Ishikawa (cell line): ENCODE results near the gene PXDN.

ENCODE experiments used
- RAD21 ChIP-seq: IDR thresholded peaks from 2 replicates; pipeline ENCODE4 v1.6.1; 2012; ENCODE audit warnings: low read depth
- TEAD4 ChIP-seq: IDR thresholded peaks from 2 replicates; pipeline ENCODE4 v1.6.1; 2012
- YY1 ChIP-seq: IDR thresholded peaks from 2 replicates; pipeline ENCODE4 v1.6.1; 2012; ENCODE audit warnings: low read depth
- ZBTB7A ChIP-seq: IDR thresholded peaks from 2 replicates; pipeline ENCODE4 v1.6.1; 2012; ENCODE audit warnings: low read depth
- TF ChIP-seq, protein P1 (sequence below): IDR thresholded peaks from 2 replicates; pipeline ENCODE4 v1.6.1; 2012; ENCODE audit warnings: low read depth, mild to moderate bottlenecking

DNA sequence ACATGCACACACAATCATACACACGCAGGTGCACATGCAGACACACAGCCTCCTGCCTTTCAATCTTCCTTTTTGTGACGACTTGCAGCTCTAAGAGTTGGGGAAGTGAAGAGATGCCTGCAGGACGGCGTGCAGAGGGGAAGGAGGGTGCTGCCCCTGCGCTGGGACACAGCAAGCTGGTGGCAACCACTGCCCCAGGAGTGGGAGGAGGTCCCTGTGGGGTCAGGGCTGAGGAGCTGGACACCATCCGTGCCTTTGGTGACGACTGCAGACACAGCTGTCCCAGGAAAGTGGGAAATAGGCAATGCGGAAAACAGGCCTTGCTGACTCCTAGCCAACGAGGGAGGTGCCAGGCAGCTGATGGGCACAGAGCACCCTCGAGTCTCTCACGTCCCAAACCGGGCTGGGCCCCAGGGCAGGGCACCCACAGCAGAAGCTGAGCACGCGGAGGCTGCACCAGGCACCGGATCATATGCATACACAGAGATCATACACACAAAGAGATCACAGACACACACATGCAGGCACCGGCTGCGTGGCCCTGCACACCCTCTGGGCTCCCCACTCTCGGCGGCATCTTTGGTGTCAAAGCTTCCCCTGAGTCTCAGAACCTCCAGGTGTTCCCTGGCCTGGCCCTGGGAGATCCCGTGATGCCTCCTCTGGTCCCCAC lies 146.1 kb downstream of the PXDN start:
- TF ChIP-seq, protein P1, sequence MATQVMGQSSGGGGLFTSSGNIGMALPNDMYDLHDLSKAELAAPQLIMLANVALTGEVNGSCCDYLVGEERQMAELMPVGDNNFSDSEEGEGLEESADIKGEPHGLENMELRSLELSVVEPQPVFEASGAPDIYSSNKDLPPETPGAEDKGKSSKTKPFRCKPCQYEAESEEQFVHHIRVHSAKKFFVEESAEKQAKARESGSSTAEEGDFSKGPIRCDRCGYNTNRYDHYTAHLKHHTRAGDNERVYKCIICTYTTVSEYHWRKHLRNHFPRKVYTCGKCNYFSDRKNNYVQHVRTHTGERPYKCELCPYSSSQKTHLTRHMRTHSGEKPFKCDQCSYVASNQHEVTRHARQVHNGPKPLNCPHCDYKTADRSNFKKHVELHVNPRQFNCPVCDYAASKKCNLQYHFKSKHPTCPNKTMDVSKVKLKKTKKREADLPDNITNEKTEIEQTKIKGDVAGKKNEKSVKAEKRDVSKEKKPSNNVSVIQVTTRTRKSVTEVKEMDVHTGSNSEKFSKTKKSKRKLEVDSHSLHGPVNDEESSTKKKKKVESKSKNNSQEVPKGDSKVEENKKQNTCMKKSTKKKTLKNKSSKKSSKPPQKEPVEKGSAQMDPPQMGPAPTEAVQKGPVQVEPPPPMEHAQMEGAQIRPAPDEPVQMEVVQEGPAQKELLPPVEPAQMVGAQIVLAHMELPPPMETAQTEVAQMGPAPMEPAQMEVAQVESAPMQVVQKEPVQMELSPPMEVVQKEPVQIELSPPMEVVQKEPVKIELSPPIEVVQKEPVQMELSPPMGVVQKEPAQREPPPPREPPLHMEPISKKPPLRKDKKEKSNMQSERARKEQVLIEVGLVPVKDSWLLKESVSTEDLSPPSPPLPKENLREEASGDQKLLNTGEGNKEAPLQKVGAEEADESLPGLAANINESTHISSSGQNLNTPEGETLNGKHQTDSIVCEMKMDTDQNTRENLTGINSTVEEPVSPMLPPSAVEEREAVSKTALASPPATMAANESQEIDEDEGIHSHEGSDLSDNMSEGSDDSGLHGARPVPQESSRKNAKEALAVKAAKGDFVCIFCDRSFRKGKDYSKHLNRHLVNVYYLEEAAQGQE = no peak
- TF ChIP-seq YY1 (no peak), RAD21 (no peak), ZBTB7A (no peak), TEAD4 (no peak)
